PFSK-1 (cell line): ENCODE measurements around the gene MOXD1.

Source experiments
- POLR2AphosphoS5 ChIP-seq: IDR thresholded peaks from 2 replicates; pipeline ENCODE4 v1.6.1; 2012; ENCODE audit warnings: low read depth, mild to moderate bottlenecking, control low read depth, low read length, moderate library complexity
- REST ChIP-seq, 2 experiments: IDR thresholded peaks; 2 replicates each; pipeline versions ENCODE4 v1.6.1 to v1.8.0; 2011 to 2012; ENCODE audit warnings: low read depth in 2 of 2, low read length in 2 of 2, control low read depth in 1 of 2, inconsistent platforms in 1 of 2, mild to moderate bottlenecking in 1 of 2, moderate library complexity in 1 of 2; ENCODE audit not compliant: insufficient read depth in 1 of 2
- SIN3A ChIP-seq: IDR thresholded peaks from 2 replicates; pipeline ENCODE4 v1.6.1; 2012; ENCODE audit warnings: mild to moderate bottlenecking, low read length, moderate library complexity, borderline replicate concordance; ENCODE audit not compliant: insufficient read depth
- TAF1 ChIP-seq: IDR thresholded peaks from 2 replicates; pipeline ENCODE4 v1.6.1; 2012; ENCODE audit warnings: low read length, control low read depth, borderline replicate concordance; ENCODE audit not compliant: insufficient read depth

- TF ChIP-seq TAF1, result no peak
- no peak for TF ChIP-seq POLR2AphosphoS5
- no peak for TF ChIP-seq SIN3A
- TF ChIP-seq REST (IDR thresholded peaks at IDR 0.05; ENCODE audit: insufficient read depth in 1 of 2, low read depth in 2 of 2, low read length in 2 of 2), result no peak
These were observed 84.3 kb downstream of the MOXD1 start for GRCh38 chr6:132316970-132317369.
